GM12801 (cell line): ENCODE results near the gene PRSS22.

Source experiments
- TF ChIP-seq, protein P1 (sequence below): IDR thresholded peaks from one replicate; pipeline ENCODE4 v1.5.1; 2011; ENCODE audit warnings: control low read depth; ENCODE audit not compliant: insufficient read length; ENCODE audit errors: extremely low read depth

Gene PRSS22

DNA sequence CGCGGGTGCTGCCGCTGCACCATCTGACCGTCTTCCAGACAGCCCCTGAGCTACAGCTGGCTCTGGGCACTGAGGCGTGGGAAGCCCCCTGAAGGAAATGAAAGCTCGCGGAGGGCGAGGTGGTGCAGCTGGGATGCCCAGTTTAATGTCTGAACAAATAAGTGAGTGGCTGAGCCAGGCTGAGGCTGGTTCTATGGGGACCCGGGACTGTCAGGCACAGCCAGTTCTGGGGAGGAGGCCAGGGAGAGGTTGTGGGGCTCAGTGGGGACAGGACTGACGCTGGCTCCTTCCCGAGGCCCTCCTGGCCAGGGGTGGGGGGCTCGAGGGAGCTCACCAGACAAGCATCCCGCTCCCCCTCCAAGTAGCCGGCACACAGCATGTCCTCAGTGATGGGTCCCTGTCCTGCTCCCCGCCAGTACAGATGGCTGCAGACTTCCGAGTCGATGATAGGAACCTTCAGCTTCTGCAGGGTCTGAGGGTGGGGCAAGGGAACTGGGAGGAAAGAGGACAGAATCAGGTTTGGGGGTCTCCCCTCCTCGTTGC is 4.4 kb downstream of the PRSS22 start:
- TF ChIP-seq, protein P1, sequence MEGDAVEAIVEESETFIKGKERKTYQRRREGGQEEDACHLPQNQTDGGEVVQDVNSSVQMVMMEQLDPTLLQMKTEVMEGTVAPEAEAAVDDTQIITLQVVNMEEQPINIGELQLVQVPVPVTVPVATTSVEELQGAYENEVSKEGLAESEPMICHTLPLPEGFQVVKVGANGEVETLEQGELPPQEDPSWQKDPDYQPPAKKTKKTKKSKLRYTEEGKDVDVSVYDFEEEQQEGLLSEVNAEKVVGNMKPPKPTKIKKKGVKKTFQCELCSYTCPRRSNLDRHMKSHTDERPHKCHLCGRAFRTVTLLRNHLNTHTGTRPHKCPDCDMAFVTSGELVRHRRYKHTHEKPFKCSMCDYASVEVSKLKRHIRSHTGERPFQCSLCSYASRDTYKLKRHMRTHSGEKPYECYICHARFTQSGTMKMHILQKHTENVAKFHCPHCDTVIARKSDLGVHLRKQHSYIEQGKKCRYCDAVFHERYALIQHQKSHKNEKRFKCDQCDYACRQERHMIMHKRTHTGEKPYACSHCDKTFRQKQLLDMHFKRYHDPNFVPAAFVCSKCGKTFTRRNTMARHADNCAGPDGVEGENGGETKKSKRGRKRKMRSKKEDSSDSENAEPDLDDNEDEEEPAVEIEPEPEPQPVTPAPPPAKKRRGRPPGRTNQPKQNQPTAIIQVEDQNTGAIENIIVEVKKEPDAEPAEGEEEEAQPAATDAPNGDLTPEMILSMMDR: no peak

DNA sequence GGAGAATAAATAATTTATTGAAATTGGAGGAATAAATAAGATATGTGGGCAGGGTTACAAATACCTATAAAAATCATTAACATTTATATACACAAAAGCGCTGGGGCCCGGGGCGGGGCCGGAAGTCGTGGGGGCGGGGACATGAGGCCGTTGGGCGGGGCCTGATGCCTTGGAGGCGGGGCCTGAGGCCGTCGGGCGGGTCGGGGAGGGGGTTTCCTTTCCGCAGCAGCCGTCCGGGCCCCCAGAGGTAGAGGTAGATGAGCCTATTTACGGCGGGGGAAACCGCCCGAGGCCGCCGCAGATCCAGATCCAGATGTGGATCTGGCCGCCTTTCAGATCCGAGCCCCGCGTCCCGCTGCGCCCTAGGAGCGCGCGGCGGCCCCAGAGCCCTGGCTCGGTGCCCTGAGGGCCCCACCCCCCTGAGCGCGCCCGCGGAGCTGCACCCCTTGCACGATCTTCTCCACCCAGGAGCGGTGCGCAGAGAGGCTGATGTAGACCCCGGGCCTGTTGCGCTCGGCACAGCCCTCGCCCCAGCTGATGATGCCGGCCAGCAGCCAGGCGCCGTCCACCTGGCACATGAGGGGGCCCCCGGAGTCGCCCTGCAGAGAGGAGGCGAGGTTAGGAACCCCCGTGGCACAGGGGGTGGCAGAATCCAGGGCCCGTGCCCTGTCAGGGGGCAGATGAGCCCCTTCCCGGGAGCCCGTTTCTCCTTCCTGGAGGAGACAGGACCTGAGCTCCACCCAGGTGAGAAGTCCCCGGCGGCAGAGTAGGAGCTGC is 5.1 kb downstream of the PRSS22 start:
- TF ChIP-seq, protein P1: no peak

DNA sequence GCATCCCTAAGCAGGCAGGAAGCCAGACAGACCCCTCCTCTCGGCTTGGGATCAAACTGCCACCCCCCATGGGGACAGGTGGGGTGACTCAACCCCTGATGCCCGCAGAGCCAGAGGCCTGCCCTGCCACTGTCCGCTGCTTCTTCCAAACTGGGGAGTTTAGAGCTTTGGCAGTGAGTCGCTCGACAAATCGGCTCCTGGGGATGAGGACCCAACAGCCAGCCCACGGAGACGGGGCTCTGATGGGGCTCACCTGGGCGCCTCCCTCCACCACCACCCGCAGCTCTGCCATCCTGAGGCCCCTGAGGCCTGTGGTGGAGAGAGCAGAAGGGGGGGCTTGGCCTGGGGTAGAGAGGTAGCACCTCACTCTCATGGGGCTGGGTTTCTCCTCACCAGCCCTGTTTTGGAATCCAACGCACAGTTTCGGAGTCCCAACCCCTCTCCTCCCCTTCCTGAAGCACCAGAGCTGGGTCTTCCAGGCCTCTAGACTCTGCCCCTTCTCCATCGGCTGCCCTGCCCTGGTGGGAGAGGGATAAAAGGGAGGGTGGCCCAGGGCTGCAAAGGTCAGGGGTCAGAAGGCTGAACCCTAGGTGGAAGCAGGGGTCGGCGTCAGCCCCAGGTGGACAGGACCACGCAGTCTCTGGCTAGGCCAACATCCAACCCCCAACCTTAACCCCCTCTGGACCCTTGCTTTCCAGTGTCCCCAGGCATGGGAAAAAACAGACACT is 5.8 kb downstream of the PRSS22 start:
- TF ChIP-seq, protein P1: no peak

DNA sequence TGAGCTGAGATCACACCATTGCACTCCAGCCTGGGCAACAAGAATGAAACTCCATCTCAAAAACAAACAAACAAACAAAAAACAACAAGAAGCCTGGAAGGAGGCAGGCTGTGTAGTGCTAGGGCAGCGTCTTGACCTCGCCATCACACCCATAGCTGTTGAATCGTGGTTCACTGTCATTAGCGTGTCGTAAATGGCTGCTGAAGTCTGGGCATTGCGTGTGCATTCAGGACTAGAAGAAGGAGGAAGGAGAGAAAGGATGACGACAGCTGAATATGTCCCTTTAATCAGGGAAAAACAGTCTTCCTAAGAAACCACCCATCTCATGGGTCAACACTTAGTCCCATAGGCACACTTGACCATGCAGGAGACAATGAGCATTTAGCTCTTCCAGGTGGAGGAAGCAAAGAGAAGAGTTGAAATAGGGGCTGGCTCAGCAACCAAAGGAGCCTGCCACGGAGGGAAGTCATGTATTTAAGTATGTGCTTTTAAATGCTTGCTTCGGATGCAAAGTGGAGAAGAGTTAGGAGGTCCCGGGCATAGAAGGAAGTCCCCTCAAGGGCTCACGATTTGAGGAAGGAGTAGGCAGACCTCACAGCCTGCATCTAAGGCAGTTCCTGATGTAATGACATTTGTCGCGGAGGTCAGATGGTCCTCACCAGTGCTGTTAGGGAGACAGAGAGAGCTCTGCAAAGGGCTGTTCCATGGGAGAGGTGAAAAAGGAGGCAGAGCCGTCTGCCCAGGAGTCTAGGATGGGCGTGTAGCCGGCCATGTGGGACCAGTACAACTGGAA is 8.8 kb downstream of the PRSS22 start:
- TF ChIP-seq, protein P1: no peak

DNA sequence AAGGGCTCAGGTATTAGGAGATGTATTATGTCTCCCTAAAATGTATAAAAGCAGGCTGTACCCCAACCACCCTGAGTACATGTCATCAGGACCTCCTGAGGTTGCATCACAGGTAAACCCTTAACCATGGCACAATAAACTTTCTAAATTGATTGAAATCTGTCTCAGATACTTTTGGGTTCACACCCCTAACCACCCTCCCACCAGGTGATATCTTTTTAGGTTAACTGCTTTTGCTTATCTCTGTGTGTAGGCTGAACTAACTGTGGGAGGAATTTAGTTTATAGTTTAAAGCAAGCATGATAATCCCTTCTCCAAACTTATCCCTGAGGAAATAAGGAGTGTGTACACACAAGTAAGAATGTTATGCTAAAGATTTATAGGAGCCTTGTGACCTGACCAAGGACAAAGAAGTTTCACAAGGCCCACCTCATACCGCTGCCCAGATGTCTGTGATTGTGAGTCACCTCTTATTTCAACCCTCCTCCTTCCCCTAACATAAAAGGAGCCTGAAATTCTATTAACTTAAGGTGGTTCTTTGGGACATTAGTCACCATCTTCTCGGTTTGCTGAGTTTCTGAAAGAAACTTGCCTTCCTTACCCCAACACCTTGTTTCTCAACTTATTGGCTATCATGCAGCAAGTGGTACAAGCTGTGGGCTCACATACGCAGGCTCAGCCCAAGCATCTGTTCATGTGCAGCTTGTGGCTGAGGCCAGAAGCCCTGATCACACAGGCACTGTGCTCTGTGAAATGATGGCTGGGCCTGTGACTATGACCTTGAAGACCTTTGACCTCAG is 11.3 kb downstream of the PRSS22 start:
- TF ChIP-seq, protein P1: no peak

DNA sequence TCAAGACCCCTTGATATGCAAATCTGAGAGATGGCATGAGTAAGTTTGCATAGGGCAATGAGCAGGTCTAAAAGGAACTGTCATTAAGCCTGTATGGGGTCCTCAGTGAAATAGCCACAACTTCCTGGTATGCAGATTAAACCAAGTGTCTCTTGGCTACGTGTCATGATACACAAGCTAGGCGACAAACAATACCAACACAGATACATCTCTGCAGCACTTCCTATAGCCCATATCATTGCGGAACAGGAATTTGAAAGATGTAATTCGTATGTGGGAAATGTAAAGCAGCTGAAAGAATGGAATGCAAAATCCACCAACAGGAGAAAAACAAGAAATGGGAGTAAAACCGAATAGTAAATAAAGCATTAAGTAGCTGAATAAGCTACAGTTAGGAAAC is 12.9 kb downstream of the PRSS22 start:
- TF ChIP-seq, protein P1: no peak

DNA sequence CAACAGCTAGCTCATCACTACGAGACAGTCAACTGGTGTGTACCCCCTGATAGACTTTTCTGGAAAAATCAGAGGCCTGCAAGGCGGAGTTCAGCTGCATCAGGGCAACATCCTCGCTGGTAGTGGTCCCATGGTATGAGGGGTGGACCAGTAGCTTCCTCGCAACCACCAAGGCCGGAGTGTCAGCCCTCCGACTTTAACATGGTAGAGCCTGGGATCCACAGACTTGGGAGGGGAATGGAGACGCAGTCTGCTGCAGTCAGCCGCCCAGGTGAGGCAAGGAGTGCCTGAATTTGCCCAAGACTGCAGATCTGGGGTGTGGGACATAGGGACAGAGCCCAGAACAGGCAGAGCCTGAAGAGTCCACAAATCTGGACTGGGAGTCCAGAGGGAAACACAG is 14.4 kb downstream of the PRSS22 start:
- TF ChIP-seq, protein P1: no peak
